HepG2 (cell line): ENCODE measurements around the gene TUBGCP6. TPM values are rescaled to one million over a fixed set of nuclear protein-coding genes. Genes with fewer than 3 reads are reported as not detected.

Experiments used
- DNMT1 ChIP-seq: sonication (generic); formaldehyde crosslinking; IDR thresholded peaks from 2 replicates; pipeline ENCODE4 v1.5.1; 2020; ENCODE audit warnings: mild to moderate bottlenecking, missing genetic modification reagents
- ERF ChIP-seq: IDR thresholded peaks from 2 replicates; pipeline ENCODE4 v1.6.1; 2018; ENCODE audit warnings: missing biosample characterization, missing genetic modification reagents
- IRF1 ChIP-seq: sonication (generic); formaldehyde crosslinking; IDR thresholded peaks from 2 replicates; pipeline ENCODE4 v1.4.0; 2020; ENCODE audit warnings: low read depth, mild to moderate bottlenecking, missing genetic modification reagents
- JUND ChIP-seq: sonication (generic); formaldehyde crosslinking; IDR thresholded peaks from 2 replicates; pipeline ENCODE4 v1.8.0; 2022; ENCODE audit warnings: mild to moderate bottlenecking, missing genetic modification reagents
- KLF9 ChIP-seq: IDR thresholded peaks from 2 replicates; pipeline ENCODE4 v1.6.1; 2016; ENCODE audit warnings: low read depth
- MAX ChIP-seq: IDR thresholded peaks from 2 replicates; pipeline ENCODE4 v1.6.1; 2012; ENCODE audit warnings: inconsistent platforms
- SRSF4 ChIP-seq: fragments of 200-400 bp; formaldehyde crosslinking; IDR thresholded peaks from one replicate; pipeline ENCODE4 v1.6.1; 2018; ENCODE audit warnings: mild to moderate bottlenecking, low read depth, low read length, moderate library complexity; ENCODE audit not compliant: poor library complexity, severe bottlenecking
- THAP7 ChIP-seq: sonication (generic); formaldehyde crosslinking; IDR thresholded peaks from 2 replicates; pipeline ENCODE4 v1.8.1; 2023; ENCODE audit warnings: mild to moderate bottlenecking, missing genetic modification reagents
- U2AF2 ChIP-seq: fragments of 200-400 bp; formaldehyde crosslinking; IDR thresholded peaks from 2 replicates; pipeline ENCODE4 v1.6.1; 2017; ENCODE audit warnings: low read depth, mild to moderate bottlenecking, low read length
- ZBTB26 ChIP-seq: IDR thresholded peaks from 2 replicates; pipeline ENCODE4 v1.6.1; 2016; ENCODE audit warnings: missing compliant biosample characterization, missing genetic modification reagents, borderline replicate concordance
- ZHX2 ChIP-seq, 2 experiments: sonication (generic) in 1 of 2; formaldehyde crosslinking in 1 of 2; IDR thresholded peaks; 2 replicates each; pipeline versions ENCODE4 v1.6.1 to v1.9.0; 2014 to 2022; ENCODE audit warnings: antibody characterized with exemption in 1 of 2, borderline replicate concordance in 1 of 2, inconsistent platforms in 1 of 2, low read depth in 1 of 2, missing genetic modification reagents in 1 of 2
- ZNF34 ChIP-seq: sonication (generic); formaldehyde crosslinking; IDR thresholded peaks from 2 replicates; pipeline ENCODE4 v1.4.0; 2020; ENCODE audit warnings: mild to moderate bottlenecking, missing genetic modification reagents, borderline replicate concordance
- ZNF577 ChIP-seq: sonication (generic); formaldehyde crosslinking; IDR thresholded peaks from 2 replicates; pipeline ENCODE4 v1.4.0; 2020; ENCODE audit warnings: mild to moderate bottlenecking, low read depth, missing genetic modification reagents, borderline replicate concordance
- ZNF687 ChIP-seq: sonication (generic); formaldehyde crosslinking; IDR thresholded peaks from 2 replicates; pipeline ENCODE4 v1.5.1; 2020; ENCODE audit warnings: mild to moderate bottlenecking, missing genetic modification reagents, moderate library complexity
- polyA plus RNA-seq, 8 experiments: library from polyadenylated mRNA; depleted of rRNA in 3 of 8; stranded (reverse) in 7 of 8; unstranded in 1 of 8; fragments of >200 nt; fragmentation: Illumina TruSeq in 4 of 8; extraction: Trizol in 4 of 8; gene quantifications; 2 replicates each; pipeline versions ENCODE4 v1.2.1 to v1.2.3, GENCODE V29; 2011 to 2016; ENCODE audit warnings: low read depth in 4 of 8, missing spikeins in 1 of 8, mixed read lengths in 1 of 8; ENCODE audit not compliant: insufficient read depth in 1 of 8
- total RNA-seq, 5 experiments: library from RNA; depleted of rRNA; stranded (reverse); fragments of >200 nt; fragmentation: Illumina TruSeq; extraction: Trizol; gene quantifications; 2 replicates each; pipeline ENCODE4 v1.2.3, GENCODE V29; 2016; ENCODE audit warnings: low read depth in 1 of 5

Gene TUBGCP6
- total and polyA plus RNA-seq, 2 of the 13 experiments (the other 11 are each of a cell fraction or from before 2014, with no cell fraction given): 14.6 to 15.7 TPM

- TF ChIP-seq ZHX2 (IDR thresholded peaks at IDR 0.05; ENCODE audit: low read depth) (no peak; the same call in 1 of the 2 replicates), ZHX2 (CRISPR knock-in tag; IDR thresholded peaks at IDR 0.05; ENCODE audit: borderline replicate concordance) (peak; percentile 84; the same call in 1 of the 2 replicates), ZNF577 (CRISPR knock-in tag) (no peak), MAX (peak; percentile 70), ZNF687 (CRISPR knock-in tag) (peak; percentile 99), ERF (peak; percentile 81), IRF1 (no peak), KLF9 (CRISPR knock-in tag) (no peak), U2AF2 (no peak), DNMT1 (no peak), THAP7 (CRISPR knock-in tag) (no peak), ZBTB26 (CRISPR knock-in tag) (no peak), SRSF4 (no peak), ZNF34 (no peak), JUND (CRISPR knock-in tag) (no peak)
These were observed 48.9 kb upstream of the TUBGCP6 start (continued) for GRCh38 chr22:50293441-50294318.
